Fibroblast of skin of scalp (primary cell): ENCODE data around the gene GUCY2D.

Source experiments
- DNase-seq: peaks from one replicate; pipeline ENCODE4 v3.0.0-alpha.2; 2013

Gene GUCY2D

GRCh38 chr17:8068736-8069586 is 66.5 kb downstream of the GUCY2D start:
- no peak for DNase-seq

- DNase-seq, result no peak
Observed at GRCh38 chr17:8069587-8069860, 67.1 kb downstream of the GUCY2D start.
